Panc1 (cell line): ENCODE measurements around the gene TSC2.

Experiments used
- CTCF ChIP-seq: fragments of 450-650 bp; IDR thresholded peaks from 2 replicates; pipeline ENCODE4 v1.5.1; 2017; ENCODE audit warnings: mild to moderate bottlenecking
- POLR2AphosphoS5 ChIP-seq: IDR thresholded peaks from 2 replicates; pipeline ENCODE4 v1.6.1; 2012; ENCODE audit warnings: mild to moderate bottlenecking, low read depth, low read length, moderate library complexity
- SIN3A ChIP-seq: IDR thresholded peaks from 2 replicates; pipeline ENCODE4 v1.6.1; 2012; ENCODE audit warnings: low read depth, mild to moderate bottlenecking, low read length, moderate library complexity, borderline replicate concordance; ENCODE audit not compliant: insufficient read depth

- no peak for TF ChIP-seq CTCF
- TF ChIP-seq POLR2AphosphoS5 = no peak
- TF ChIP-seq SIN3A = no peak
Observed at GRCh38 chr16:2028146-2028545, 19.6 kb upstream of the TSC2 start.
